Fibroblast of villous mesenchyme (primary cell): ENCODE data around the gene PIF1. TPM values are rescaled to one million over a fixed set of nuclear protein-coding genes. Genes with fewer than 3 reads are reported as not detected.

ENCODE experiments used
- DNase-seq: peaks from one replicate; pipeline ENCODE4 v3.0.0-alpha.2; 2010; ENCODE audit warnings: low read depth
- H3K4me3 ChIP-seq: 2 replicates; pipeline ENCODE4 v1.5.1; 2011; ENCODE audit warnings: low read depth, mild to moderate bottlenecking, low read length
- CTCF ChIP-seq: IDR thresholded peaks from 2 replicates; pipeline ENCODE4 v1.5.1; 2012; ENCODE audit warnings: low read depth, mild to moderate bottlenecking, low read length; ENCODE audit not compliant: insufficient read depth
- total RNA-seq: library from RNA; depleted of rRNA; stranded (reverse); fragments of >200 nt; gene quantifications from 2 replicates; pipeline ENCODE4 v1.2.3, GENCODE V29; 2012

The PIF1 gene
- 9.7 and 11.2 TPM in 2 replicates for total RNA-seq

- peak within 1 kb of the TSS; percentile 70 for H3K4me3 ChIP-seq
- peak; percentile 99 for DNase-seq
- TF ChIP-seq CTCF = no peak
These were observed at the start of gene PIF1 for GRCh38 chr15:64825431-64826294. TSS of gene PIF1 (minus strand) at chr15:64825647. CDS start at chr15:64824335, 1,312 bp downstream.

- TF ChIP-seq CTCF = no peak
- DNase-seq = no peak
- H3K4me3 ChIP-seq = no peak overlapping the region
These were observed 44.9 kb upstream of the PIF1 start for GRCh38 chr15:64870353-64870752.

- TF ChIP-seq CTCF = no peak
- H3K4me3 ChIP-seq = no peak overlapping the region
- no peak for DNase-seq
These were observed 44.1 kb upstream of the PIF1 start for GRCh38 chr15:64869501-64869900.

- TF ChIP-seq CTCF = no peak
- peak; percentile 92 for DNase-seq
- no peak overlapping the region for H3K4me3 ChIP-seq
These were observed 40.6 kb upstream of the PIF1 start for GRCh38 chr15:64865998-64866520.

GRCh38 chr15:64865126-64865997, 39.9 kb upstream of the PIF1 start:
- H3K4me3 ChIP-seq = no peak overlapping the region
- no peak for TF ChIP-seq CTCF
- no peak for DNase-seq

GRCh38 chr15:64864068-64864467, 38.6 kb upstream of the PIF1 start:
- no peak overlapping the region for H3K4me3 ChIP-seq
- TF ChIP-seq CTCF = no peak
- DNase-seq = no peak
